Activated T-helper 2 cell treated with anti-CD3 and anti-CD28 coated beads, Interferon-gamma antibody, Interleukin-2, Interleukin-4, amounts not matched to agents 10 μg/mL and 5 μg/mL and 100 μg/mL, durations not matched to agents 14 hours and 24 hours and 36 hours (primary cell): ENCODE results near the gene BABAM2. TPM values are rescaled to one million over a fixed set of nuclear protein-coding genes. Genes with fewer than 3 reads are reported as not detected.

Experiments
- DNase-seq: peaks from one replicate; pipeline ENCODE4 v3.0.0; 2021; ENCODE audit warnings: low spot score
- H3K27ac Mint-ChIP-seq: one replicate; pipeline ENCODE4 v1.8.0; 2021; ENCODE audit warnings: mixed read lengths
- H3K27me3 Mint-ChIP-seq: one replicate; pipeline ENCODE4 v1.8.0; 2021; ENCODE audit warnings: low read depth, mixed read lengths
- H3K36me3 Mint-ChIP-seq: one replicate; pipeline ENCODE4 v1.8.0; 2021; ENCODE audit warnings: low read depth, mixed read lengths
- H3K4me1 Mint-ChIP-seq: one replicate; pipeline ENCODE4 v1.8.0; 2021; ENCODE audit warnings: low read depth, mixed read lengths
- H3K4me3 Mint-ChIP-seq: one replicate; pipeline ENCODE4 v1.8.0; 2021; ENCODE audit warnings: low read depth, mild to moderate bottlenecking, moderate library complexity, mixed read lengths
- H3K9me3 Mint-ChIP-seq: one replicate; pipeline ENCODE4 v1.8.0; 2021; ENCODE audit warnings: mixed read lengths
- intact Hi-C: fragments of 100-400 bp; cut with micrococcal nuclease; formaldehyde crosslinking; loops from one replicate; pipeline ENCODE4 v1.15.1; 2023
- total RNA-seq: library from RNA; stranded (reverse); gene quantifications from 2 replicates; pipeline ENCODE4 v1.2.3, GENCODE V29; 2022

Gene BABAM2
- total RNA-seq, 1 donor from 2014 or later = 49.0 TPM

DNA sequence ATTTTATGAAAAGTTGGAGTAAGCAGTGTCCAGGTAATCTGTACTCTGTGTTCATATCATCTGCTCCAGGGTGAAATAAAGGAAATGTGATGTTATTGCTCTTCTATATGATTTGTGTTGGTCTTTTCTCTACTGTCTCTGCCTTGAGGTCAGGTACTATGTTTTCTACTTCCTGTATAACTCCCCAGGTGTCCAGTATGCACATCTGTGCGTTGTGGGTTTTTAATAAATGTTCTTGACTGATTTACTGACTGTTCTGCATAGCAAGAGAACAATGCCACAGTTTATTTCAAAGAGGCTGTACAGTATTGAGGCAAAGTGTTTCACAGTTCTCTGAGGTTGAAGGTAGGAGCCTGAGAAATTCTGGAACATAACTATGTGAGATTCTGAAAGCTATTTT lies 89.7 kb downstream of the BABAM2 start:
- Mint-ChIP-seq H3K4me1 (peaks cover 33% of the 10 kb centered on the region), H3K9me3 (peaks cover 29% of the 10 kb centered on the region), H3K27ac (peak overlapping the region; percentile 1), H3K36me3 (peaks cover 39% of the 10 kb centered on the region), H3K27me3 (no peaks in the 10 kb centered on the region), H3K4me3 (no peak overlapping the region)
- intact Hi-C loops = no loop called here
- DNase-seq = no peak

DNA sequence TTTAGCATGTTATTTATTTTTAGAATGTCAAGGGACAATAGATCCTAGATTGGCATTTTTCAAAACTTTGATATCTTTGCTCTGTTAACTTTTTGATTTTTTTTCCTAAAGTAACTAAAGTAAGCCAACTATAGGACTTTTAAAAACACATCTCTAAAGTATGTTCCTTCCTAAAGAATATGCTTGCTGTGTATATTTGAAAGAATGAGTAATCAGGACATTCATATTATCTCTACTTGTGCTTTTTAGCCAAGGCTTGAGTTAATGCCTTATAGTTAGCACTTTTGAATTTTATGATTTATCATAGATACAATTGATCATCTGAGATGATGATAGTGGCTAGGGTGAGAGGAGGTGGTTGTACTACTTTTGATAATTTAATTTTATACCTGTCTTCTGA lies 93.6 kb downstream of the BABAM2 start:
- H3K4me3 Mint-ChIP-seq = no peak overlapping the region
- intact Hi-C loops = no loop called here
- peaks cover 23% of the 10 kb centered on the region for H3K9me3 Mint-ChIP-seq
- H3K36me3 Mint-ChIP-seq = peaks cover 44% of the 10 kb centered on the region
- H3K4me1 Mint-ChIP-seq = peaks cover 28% of the 10 kb centered on the region
- no peak overlapping the region for H3K27ac Mint-ChIP-seq
- DNase-seq = no peak
- H3K27me3 Mint-ChIP-seq = no peaks in the 10 kb centered on the region

DNA sequence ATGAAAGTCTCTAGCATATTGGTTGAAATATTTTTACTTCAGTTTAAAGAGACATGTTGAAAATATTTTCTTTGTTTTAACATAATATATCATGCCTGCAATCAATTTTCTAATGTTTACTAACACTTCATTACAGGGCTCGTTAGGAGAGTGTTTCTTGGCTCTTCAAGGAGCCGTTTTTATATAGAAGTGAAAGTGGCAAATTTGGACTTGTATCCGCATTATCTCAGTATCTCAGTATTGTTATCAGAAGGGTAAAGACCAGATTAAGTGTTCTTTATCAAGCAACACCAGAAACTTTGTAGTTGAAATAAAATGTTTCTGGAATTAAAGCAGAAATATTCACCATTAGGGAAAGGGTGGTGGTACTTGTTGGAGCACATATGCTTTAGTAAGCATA lies 97.8 kb downstream of the BABAM2 start:
- DNase-seq = no peak
- Mint-ChIP-seq H3K27me3 (no peaks in the 10 kb centered on the region), H3K36me3 (peaks cover 47% of the 10 kb centered on the region), H3K9me3 (peaks cover 22% of the 10 kb centered on the region), H3K4me3 (peak overlapping the region; percentile 27), H3K4me1 (peaks cover 29% of the 10 kb centered on the region), H3K27ac (no peak overlapping the region)
- intact Hi-C loops = no loop called here

DNA sequence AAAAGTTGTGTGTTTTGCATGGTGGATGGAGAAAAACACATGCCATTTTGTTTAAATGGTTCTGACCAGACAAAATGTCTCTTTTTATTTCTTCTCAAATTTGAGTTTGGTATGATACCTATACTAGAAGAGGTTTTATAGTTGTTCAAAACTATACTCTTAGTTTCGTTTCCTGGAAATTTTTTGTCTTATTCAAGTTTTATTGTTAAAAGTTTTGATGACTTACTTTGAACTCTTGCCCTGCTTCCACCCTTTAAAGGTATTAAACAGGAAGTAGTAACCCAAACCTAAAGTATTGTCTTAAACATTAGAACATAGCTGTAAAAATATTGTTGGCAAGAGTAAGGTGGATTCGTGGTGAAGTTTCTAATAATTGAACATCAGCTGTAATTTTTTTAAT lies 98.2 kb downstream of the BABAM2 start:
- H3K4me1 Mint-ChIP-seq = peaks cover 29% of the 10 kb centered on the region
- peaks cover 43% of the 10 kb centered on the region for H3K36me3 Mint-ChIP-seq
- intact Hi-C loops = no loop called here
- H3K27me3 Mint-ChIP-seq = no peaks in the 10 kb centered on the region
- no peak overlapping the region for H3K27ac Mint-ChIP-seq
- DNase-seq = no peak
- peak overlapping the region; percentile 27 for H3K4me3 Mint-ChIP-seq
- H3K9me3 Mint-ChIP-seq = peaks cover 18% of the 10 kb centered on the region

DNA sequence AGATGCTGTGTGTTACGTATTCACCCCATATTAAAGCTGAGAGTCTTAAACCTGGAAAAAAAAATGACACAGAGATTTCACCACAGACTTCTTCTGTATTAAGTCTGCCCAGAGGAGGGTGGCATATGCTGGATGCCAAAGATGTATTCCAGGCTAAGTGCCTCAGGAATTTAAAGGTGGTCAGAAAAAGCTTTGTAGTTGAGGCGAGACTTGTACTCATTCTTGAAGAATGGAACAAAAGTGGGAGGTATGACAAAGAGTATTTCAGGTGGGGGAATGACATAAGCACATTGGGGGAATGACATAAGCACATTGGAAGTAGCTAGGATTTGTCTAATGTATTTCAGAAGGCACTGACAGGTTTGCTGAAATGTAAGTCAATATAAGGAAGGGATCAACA lies 98.6 kb downstream of the BABAM2 start:
- Mint-ChIP-seq H3K36me3 (peaks cover 40% of the 10 kb centered on the region), H3K4me1 (peaks cover 29% of the 10 kb centered on the region), H3K27me3 (no peaks in the 10 kb centered on the region), H3K27ac (peak overlapping the region; percentile 14), H3K9me3 (peaks cover 13% of the 10 kb centered on the region), H3K4me3 (no peak overlapping the region)
- DNase-seq = no peak
- intact Hi-C loops = no loop called here

DNA sequence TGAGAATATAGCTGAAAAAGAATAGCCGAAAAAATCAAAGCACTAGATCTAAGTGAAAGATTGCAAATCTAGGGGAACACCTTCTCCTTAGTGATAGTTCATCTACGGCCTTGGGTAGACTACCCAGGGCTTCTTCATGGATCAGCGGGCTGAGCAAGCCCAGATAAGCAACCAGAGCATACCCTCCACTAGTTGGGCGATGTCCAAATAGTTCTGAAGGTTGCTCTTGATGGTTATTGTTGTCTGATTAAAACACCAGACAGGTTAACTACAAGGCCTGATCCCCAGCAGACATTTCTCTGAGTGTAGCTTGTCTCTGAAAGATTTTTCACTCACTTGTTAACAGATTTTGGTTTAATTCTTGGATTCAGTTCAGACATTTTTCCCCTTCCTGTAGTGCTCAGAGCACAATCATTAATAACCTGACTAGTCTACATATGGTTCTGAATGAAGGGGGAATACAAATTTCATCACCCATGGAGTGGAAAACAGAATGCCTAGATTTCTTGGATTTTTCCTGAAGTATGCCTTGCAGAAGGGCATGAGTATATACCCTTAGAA lies 99.6 kb downstream of the BABAM2 start:
- intact Hi-C loops = no loop called here
- H3K27ac Mint-ChIP-seq = no peak overlapping the region

DNA sequence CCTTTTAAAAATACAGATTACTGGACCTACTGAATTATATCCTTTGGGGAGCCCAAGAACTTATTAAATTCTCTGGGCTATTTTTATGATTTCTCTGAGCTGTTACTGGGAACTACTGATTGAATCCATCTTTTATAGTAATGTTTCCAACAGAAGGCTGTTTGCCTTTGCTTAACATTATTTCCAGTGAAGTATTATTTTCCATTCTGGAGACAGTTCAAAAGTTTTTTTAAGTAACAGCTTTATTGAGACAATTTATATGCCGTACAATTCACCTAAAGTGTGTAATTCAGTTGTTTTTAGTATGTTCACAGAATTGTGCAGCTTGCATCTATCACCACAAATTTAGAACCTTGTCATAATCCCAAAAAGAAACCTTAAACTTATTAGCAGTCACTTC lies 100.6 kb downstream of the BABAM2 start:
- Mint-ChIP-seq H3K4me3 (no peak overlapping the region), H3K27me3 (no peaks in the 10 kb centered on the region), H3K27ac (no peak overlapping the region), H3K9me3 (peaks cover 10% of the 10 kb centered on the region), H3K4me1 (peaks cover 28% of the 10 kb centered on the region), H3K36me3 (peaks cover 50% of the 10 kb centered on the region)
- intact Hi-C loops = no loop called here
- no peak for DNase-seq

More for the DNA sequence above, 99.6 kb downstream of the BABAM2 start:
- H3K9me3 Mint-ChIP-seq = peaks cover 6% of the 10 kb centered on the region
- no peak for DNase-seq
- peaks cover 29% of the 10 kb centered on the region for H3K4me1 Mint-ChIP-seq
- no peak overlapping the region for H3K4me3 Mint-ChIP-seq
- no peaks in the 10 kb centered on the region for H3K27me3 Mint-ChIP-seq
- H3K36me3 Mint-ChIP-seq = peaks cover 45% of the 10 kb centered on the region

DNA sequence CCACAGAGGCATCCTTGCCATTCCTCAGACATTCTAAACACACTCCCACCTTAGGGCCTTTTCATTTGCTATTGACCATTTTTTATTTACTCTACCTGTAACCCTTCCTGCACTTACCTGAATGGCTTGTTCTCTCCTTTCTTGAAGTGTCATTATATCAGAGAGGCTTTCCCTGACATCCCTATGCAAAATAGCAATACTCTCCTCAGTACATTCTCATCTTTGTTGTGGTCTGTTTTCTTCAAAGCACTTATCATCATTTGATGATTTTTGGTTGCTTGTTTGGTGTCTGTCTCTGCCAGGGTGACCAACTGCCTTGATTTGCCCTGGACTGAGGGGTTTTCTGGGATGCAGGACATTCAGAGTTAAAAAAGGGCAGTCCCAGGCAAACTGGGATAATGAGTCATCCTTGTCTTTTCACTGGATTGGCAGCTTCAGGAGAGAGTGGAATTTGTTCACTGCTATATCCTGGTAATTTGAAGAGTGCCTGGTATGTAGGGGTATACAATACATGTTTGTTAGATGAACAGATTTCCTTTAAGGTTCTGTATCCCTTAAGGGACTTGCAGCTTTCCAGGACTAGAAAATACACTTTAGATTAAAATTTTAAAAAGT lies 102.4 kb downstream of the BABAM2 start:
- intact Hi-C loops = no loop called here
- Mint-ChIP-seq H3K27ac (no peak overlapping the region), H3K27me3 (no peaks in the 10 kb centered on the region), H3K9me3 (peaks cover 10% of the 10 kb centered on the region), H3K4me3 (no peak overlapping the region), H3K4me1 (peaks cover 23% of the 10 kb centered on the region), H3K36me3 (peaks cover 52% of the 10 kb centered on the region)
- no peak for DNase-seq

DNA sequence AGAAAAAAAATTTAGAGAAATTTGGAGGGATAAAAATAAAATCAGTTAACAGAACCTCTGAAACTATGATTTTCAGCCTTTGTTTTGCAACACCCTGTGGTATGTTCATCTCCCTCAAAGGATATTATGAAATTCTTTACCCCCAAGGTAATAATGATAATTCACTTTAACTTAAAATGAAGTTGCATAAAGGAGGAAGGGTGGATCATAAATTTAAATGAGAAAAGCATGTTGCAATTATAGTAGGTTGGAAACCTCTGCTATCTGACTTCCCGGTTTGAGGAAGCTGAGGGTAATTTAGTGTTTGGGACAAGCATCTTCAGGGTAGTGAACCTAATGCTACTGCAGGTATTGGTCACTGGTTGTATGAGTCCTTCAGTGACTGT lies 102.9 kb downstream of the BABAM2 start:
- H3K27ac Mint-ChIP-seq = no peak overlapping the region
- no peak for DNase-seq
- peaks cover 10% of the 10 kb centered on the region for H3K9me3 Mint-ChIP-seq
- peaks cover 18% of the 10 kb centered on the region for H3K4me1 Mint-ChIP-seq
- peaks cover 47% of the 10 kb centered on the region for H3K36me3 Mint-ChIP-seq
- H3K4me3 Mint-ChIP-seq = no peak overlapping the region
- no peaks in the 10 kb centered on the region for H3K27me3 Mint-ChIP-seq
- intact Hi-C loops = no loop called here

DNA sequence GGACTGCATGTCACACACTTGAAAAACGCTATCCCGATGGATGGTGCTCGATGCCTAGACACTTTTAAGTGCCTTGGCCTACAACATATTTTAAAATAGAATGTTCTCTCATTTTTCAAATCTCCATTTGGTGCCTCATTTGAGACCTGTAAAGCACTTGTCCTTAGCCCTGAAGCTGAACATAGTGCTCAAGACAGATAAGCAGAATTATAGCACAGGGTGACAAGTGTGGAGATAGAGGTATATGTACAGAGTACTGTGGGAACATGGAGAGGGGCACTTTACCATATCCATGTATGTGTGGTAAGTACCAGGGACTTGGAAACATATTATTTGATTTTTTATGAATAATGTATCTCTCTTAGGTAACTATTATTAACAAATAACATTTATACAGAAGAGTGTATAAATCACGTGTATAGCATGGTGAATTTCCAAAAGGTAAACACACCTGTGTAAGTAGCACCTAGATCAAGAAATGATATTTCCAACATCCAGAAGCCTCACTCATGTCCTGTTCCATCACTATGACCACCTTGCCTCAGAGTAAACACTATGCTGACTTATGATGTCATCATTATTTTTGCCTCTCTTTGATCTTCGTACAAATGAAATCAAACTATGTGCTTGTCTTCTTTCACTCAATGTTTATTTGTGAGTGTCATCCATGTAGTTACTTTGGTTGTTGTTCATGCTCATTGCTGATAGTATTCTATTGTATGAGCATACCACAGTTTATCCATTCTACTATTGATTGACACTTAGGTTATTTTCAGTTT lies 103.6 kb downstream of the BABAM2 start:
- peaks cover 39% of the 10 kb centered on the region for H3K36me3 Mint-ChIP-seq
- peaks cover 8% of the 10 kb centered on the region for H3K9me3 Mint-ChIP-seq
- H3K27me3 Mint-ChIP-seq = no peaks in the 10 kb centered on the region
- H3K4me1 Mint-ChIP-seq = peaks cover 11% of the 10 kb centered on the region
- no peak for DNase-seq
- intact Hi-C loops = no loop called here
- no peak overlapping the region for H3K27ac Mint-ChIP-seq
- H3K4me3 Mint-ChIP-seq = no peak overlapping the region

DNA sequence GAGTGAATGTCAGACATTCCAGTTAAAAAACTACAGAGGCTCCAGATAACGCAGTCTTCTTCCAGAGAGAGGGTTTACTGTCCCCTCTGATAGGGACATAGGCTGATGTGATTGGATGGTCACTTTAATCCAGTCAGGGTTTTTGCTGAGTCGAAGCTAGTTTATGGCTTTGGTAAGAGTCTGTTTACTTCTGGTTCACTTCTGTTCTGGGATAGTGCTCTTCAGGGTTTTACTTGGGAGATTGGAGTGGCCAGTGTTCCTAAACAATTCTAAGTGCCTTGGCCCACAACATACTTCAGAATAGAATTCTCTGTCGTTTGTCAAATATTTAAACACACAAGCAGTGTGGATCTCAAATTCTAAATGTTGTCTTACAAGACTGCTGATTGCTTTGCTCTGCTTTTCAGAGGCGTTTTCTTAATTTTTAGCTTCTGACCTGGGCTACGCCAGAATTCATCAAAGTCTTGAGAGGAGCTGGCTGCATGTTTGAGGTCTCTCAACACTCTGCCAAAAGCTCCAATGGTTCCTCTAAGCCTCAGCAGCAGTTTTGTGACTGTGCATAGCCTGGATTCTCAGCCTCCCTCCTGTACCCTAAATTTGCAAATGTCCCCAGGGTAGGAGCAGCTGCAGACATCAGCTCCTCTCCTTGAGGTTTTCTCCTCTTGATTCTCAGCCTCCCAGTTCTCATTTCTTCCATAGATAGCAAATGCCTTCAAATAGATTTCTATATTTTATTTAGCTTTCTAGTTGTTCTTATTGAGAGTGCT lies 105.8 kb downstream of the BABAM2 start:
- H3K4me1 Mint-ChIP-seq = peaks cover 9% of the 10 kb centered on the region
- H3K27ac Mint-ChIP-seq = no peak overlapping the region
- no peak for DNase-seq
- H3K9me3 Mint-ChIP-seq = peaks cover 4% of the 10 kb centered on the region
- no peak overlapping the region for H3K4me3 Mint-ChIP-seq
- intact Hi-C loops = no loop called here
- H3K27me3 Mint-ChIP-seq = no peaks in the 10 kb centered on the region
- peaks cover 30% of the 10 kb centered on the region for H3K36me3 Mint-ChIP-seq

DNA sequence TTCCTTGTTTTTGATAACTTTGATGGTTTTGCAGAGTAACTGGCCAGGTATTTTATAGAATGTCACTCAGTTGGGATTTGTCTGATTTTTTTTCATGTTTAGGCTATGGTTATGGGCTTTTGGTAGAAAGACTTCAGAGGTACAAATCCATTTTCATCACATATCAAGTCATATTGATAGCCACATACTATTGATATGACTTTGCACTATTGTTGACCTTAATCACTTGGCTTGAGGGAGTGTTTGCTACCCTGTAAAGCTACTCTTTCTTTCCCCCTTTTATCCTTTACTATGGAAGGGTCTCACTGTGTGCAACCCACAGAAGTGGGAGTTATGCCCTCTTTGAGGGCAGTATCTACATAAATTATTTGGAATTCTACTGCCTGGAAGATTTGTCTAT lies 109.8 kb downstream of the BABAM2 start:
- intact Hi-C loops = no loop called here
- H3K4me1 Mint-ChIP-seq = peaks cover 26% of the 10 kb centered on the region
- no peak overlapping the region for H3K4me3 Mint-ChIP-seq
- no peaks in the 10 kb centered on the region for H3K27me3 Mint-ChIP-seq
- no peak for DNase-seq
- H3K27ac Mint-ChIP-seq = no peak overlapping the region
- peaks cover 25% of the 10 kb centered on the region for H3K36me3 Mint-ChIP-seq
- peaks cover 4% of the 10 kb centered on the region for H3K9me3 Mint-ChIP-seq

DNA sequence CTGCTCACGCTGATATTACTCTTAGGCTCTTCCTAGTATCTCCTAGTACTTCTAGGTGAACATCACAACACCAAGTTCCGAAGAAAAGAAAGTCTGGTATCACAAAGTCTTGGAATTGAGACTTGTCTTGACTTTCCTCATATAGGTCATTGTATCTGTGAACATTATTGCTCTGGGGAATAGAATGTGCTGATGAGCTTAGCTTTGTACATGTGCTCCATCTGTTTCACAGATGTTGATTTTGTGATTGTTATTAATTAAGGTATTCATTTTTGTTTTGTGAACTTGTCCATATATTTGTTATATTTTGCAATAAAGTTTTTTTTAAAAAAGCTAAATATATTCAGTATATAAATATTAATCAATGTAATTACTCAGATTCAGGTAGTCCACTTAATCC lies 111.7 kb downstream of the BABAM2 start:
- intact Hi-C loops = no loop called here
- Mint-ChIP-seq H3K4me3 (no peak overlapping the region), H3K27me3 (no peaks in the 10 kb centered on the region), H3K9me3 (no peaks in the 10 kb centered on the region), H3K27ac (no peak overlapping the region), H3K36me3 (peaks cover 16% of the 10 kb centered on the region), H3K4me1 (peaks cover 29% of the 10 kb centered on the region)
- DNase-seq = no peak
